NAMALWA (cell line): ENCODE data around the gene VAMP1.
"Not testable (repeated sequence)": the region's sequence is repeated elsewhere in the genome, so short reads cannot be mapped to it uniquely, and the experiment has no call there.

Experiments used
- DNase-seq: peaks from one replicate; pipeline ENCODE4 v3.0.0-alpha.2; 2015; ENCODE audit warnings: low spot score

The VAMP1 gene

DNA sequence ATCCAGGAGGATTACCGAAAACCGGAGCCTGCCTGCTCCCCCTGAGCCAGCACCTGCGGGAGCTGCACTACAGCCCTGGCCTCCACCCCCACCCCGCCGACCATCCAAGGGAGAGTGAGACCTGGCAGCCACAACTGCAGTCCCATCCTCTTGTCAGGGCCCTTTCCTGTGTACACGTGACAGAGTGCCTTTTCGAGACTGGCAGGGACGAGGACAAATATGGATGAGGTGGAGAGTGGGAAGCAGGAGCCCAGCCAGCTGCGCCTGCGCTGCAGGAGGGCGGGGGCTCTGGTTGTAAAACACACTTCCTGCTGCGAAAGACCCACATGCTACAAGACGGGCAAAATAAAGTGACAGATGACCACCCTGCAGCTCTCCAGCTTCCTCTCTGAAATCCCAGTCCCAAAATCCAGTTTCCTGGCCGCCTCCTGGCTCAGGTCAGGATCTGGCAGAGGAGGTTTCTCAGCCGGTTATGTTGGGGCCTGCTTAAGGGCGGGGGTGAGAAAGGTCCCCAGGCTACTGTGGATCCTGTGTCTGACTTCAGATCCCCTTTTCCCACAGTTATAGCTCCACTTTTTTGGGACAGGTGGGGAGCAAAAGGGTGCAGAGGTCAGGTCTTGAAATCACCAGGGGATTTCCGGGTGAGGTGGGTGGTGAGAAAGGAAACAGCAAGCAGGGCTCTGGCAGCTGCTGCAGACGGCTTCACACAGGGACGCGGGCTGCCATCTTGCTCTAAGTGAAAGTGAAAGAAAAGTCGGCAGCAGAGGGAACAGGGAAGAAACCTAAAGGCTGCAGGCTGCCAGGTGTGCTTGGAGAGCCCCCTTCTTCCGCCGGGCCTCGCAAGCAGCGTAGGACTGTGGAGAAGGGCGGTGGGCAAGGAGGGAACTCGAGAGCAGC lies 18.9 kb downstream of the VAMP1 start, which contains the start of gene TAPBPL:
TSS of gene TAPBPL (plus strand) at position 695 of the 897 bp plus-strand sequence. CDS start 207 bp downstream, outside the sequence.
- DNase-seq: peak; percentile 97

DNA sequence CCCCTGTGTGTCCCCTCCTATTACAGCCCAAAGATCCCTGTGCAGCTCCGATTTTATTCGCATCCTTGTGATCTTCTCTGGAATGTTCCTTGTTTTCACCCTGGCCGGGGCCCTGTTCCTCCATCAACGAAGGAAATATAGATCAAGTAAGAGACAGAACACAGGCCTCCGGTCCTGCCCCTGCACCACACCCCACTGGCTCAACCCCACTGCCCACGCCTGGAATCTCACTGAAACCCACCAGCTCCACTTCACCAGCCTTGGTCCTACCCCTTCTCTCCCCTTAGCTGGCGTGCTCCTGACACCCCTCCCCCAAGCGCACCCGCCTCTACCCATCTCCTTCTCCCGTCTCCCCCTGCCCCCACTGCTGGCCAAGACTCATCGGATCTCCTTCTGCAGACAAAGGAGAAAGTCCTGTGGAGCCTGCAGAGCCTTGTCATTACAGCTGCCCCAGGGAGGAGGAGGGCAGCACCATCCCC lies 19.6 kb downstream of the VAMP1 start:
- no peak for DNase-seq

DNA sequence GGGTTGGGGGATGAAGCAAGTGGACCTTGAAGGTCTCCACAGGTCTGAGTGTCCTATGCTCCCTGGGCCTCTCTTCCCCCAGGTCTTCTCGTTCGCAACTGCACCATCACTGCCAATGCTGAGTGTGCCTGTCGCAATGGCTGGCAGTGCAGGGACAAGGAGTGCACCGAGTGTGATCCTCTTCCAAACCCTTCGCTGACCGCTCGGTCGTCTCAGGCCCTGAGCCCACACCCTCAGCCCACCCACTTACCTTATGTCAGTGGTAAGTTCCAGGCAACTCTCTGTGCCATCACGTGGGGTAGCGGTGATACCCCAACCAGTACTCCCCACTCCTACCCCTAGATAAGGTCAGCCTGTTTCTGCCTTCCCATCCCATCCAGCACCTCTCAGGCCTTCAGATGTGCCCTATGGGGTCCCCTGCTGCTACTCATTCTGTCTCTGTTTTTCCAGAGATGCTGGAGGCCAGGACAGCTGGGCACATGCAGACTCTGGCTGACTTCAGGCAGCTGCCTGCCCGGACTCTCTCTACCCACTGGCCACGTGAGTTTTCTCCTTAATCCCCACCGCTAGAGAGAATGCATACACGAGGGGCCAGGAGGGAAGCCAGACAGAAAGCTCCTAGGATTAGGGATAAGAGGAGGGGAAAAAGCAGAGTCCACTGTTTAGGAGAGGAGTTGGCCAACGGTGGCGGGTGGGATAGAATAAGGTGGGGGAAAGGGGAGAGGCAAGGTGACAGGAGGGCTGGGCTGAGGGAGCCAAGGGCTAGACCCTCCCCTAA lies 20.2 kb downstream of the VAMP1 start:
- peak; percentile 16 for DNase-seq

DNA sequence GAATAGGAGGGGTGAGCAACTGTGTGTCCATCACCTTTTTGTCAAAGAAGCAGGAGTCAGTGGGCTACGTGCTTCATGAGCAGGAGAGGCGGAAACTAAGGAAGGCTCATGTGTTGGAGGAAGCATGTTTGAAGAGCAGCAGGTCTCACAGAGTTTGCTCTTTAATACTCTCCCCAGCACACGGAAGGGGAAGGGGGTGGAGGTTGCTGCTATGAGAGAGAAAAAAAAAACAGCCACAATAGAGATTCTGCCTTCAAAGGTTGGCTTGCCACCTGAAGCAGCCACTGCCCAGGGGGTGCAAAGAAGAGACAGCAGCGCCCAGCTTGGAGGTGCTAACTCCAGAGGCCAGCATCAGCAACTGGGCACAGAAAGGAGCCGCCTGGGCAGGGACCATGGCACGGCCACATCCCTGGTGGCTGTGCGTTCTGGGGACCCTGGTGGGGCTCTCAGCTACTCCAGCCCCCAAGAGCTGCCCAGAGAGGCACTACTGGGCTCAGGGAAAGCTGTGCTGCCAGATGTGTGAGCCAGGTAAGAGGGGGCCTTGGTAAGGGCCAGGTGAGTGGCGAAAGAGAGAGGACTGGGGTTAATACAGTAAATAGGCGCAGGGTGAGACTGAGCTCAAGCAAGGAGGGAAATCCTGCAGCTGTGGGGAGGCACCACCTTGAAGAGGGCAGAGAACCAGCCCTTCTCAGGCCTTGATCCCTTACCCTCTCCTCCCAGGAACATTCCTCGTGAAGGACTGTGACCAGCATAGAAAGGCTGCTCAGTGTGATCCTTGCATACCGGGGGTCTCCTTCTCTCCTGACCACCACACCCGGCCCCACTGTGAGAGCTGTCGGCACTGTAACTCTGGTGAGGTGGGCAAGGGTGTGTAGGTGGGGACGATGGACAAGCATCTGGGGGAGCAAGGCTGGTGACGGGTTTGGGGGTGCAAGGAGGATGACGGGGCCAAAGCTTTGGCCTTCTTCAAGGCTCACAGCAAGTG lies 25.5 kb downstream of the VAMP1 start, which contains the start of gene CD27:
TSS of gene CD27 (plus strand) at position 252 of the 985 bp plus-strand sequence. CDS start at position 393, 141 bp downstream.
- peak; percentile 83 for DNase-seq

DNA sequence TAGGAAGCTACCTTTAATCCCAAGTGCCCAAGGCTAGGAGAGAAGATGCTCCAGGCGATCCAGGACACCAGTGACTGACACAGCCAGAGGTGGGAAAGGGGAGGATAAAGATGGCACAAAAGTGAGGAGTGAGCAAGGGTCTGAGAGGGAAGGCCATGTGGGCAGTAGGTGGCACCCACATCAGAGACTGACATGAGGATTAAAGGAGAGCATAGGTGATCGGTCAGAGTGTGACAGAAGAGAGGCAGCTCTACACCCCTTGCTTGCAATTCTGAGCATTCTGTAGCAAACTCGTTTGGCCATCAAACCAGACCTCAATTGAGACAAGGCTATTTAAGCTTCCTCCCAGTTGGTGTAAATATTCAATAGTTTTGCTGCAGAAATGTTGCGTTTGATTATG lies 26.4 kb downstream of the VAMP1 start:
- DNase-seq: peak; percentile 79

DNA sequence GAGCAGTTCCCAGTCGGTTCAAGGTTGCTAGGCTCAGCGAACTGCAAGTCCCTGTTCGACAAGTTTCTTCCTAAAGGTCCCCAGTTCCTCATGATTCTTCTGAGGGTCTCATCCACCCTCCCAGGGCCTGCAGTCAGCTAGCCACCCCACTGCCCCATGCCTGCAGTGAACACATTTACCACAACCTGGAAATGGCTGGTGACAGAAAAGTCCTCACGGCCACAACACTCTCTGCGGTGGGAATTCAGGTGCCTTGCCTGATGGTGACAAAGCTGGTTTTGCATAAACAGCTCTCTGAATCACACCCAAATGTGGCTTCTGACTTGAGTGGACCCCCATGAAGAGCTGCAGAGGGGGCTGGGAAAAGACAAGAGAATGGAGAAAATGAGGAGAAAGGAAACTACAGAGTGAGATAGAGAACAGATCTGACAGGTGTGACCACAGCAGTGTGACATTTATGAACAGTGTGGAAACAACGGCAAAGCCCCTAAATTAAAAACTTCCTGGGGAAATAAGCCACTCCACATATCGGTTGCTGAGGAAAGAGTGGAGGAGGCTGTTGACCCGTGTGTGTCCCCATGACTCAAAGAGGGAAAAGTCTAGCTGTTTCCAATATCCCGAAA lies 27.0 kb downstream of the VAMP1 start:
- DNase-seq: peak; percentile 94

DNA sequence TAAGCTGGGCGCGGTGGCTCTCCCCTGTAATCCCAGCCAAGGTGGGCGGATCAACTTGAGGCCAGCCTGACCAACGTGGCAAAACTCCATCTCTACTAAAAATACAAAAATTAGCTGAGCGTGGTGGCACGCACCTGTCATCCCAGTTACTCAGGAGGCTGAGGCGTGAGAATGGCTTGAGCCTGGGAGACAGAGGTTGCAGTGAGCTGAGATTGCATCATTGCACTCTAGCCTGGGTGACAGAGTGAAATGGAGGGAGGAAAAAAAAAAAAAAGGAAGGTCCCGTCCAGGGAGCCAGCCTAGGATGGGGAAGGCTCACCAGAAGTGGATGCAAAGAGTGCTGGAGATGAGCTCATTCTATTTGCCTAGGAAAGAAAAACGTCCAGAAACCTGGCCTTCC lies 27.6 kb downstream of the VAMP1 start:
- peak; percentile 55 for DNase-seq

DNA sequence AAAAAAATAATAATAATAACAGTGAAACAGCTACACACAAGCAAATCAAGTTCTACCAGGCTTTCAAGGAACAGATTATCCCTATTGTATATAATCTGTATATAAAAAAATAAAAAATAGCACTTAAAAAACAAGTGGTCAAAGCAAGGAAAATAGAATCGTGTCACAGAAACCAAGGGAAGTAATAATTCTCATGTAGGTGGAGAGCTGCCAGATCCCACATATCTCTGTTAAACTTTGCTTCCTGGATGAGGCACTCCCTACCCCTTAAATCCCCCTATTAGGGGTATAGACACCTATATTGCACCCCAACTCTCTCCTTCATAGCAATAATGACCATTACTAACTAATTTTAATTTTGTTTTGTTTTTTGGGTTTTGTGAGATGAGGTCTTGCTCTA lies 30.1 kb downstream of the VAMP1 start:
- DNase-seq: no peak

DNA sequence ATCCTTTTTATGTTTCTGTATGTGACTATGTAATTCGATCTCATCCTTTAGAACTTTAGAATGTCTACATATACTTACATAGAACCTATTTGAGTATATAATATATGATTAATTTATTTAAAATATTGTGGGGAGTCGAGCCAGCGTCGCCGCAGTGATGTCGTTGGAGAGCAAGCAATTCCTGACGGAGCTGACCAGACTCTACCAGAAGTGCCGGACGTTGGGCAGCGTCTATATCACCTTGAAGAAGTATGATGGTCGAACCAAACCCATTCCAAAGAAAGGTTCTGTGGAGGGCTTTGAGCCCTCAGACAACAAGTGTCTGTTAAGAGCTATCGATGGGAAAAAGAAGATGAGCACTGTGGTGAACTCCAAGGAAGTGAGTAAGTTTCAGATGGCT lies 32.1 kb downstream of the VAMP1 start:
- no peak for DNase-seq

DNA sequence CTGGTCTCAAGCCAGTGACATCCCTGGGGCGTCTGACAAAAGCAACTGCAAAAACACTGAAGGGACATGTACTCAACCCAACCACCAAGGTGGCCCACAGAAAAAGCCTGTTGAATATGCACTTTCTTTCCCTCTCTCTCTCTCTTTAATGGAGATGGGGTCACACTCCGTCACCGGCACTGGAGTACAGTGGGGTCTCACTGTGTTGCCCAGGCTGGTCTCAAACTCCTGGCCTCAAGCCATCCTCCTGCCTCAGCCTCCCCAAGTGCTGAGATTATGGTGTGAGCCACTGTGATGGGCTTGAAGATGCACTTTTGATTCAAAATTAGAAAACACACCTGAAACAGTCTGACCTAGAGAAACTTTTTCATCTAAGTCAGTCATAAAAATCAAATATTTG lies 32.9 kb downstream of the VAMP1 start:
- DNase-seq: no peak

DNA sequence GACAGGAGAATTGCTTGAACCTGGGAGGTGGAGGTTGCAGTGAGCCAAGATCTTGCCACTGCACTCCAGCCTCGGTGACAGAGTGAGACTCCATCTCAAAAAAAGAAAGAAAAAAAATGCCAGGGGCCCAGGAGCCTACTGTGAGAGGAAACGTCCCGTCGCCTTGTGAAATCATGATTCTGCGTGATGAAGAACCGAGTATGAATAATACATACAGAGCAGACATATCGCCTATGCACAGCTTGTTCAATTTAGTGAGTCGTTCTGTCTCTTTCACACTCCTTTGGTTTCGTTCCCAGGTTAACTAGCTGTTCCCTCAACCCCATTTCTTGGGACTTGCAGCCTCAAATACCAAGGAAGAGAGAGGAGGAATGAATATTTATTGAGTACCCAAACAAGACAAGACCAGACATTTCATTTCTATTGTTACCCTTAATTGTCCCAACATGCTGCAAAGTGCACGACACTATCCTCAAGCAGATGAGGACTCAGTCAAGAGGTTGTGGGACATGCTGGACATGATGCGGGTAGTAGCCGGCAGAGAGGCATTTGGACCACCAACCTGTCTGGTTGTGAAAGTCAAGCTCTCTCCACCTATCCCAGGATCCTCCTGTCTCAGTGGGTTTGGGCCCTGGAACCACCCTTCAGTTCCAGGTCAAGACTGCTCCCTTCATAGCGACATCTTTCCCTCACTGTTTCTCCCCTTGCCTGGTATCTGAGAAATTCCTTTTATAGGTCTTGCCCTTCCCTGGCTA lies 34.3 kb downstream of the VAMP1 start:
- DNase-seq: no peak

DNA sequence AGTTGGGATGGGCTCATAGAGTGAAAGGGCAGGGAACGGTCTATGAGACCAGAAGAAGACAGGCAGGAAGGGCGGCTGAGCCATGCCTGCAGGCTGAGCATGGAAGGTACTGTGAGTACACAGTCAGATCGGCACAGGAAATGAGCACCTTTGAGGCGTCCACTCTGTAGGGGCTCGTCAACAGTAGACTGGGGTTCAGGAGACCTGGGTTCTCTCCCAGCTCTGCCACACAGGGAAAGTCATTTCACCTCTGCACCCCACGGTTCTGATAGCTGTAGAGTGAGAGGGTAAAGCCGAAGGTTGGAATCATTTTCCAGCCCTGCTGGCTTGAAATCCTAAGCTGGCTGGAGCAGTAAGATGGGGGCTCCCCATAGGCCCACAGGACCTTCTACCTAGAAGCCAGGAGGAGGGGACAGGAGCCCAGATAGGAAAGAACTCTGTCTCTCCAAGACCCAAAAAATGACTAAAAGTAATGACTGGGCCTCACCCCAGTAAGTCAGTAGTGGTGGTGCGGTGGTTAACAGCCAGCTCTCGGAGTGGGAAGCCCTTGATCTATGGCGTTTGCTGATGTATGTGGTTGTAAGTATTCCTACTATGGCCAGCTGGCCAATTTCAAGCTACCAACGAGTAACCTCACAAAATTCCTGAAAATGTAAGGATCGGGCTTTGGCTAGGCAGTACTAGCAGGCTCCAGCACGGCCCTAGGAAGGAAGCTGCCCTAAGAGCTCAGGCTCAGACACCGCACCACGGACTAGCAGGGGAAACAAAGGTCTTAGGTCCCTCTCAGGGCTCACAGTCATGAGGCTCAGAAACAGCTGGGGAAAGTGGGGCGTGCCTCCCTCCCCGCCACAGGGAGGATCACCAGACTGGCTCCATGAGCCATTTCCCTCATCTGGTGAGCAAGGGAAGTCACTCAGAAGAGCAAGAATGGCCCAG lies 36.0 kb downstream of the VAMP1 start:
- peak; percentile 30 for DNase-seq

DNA sequence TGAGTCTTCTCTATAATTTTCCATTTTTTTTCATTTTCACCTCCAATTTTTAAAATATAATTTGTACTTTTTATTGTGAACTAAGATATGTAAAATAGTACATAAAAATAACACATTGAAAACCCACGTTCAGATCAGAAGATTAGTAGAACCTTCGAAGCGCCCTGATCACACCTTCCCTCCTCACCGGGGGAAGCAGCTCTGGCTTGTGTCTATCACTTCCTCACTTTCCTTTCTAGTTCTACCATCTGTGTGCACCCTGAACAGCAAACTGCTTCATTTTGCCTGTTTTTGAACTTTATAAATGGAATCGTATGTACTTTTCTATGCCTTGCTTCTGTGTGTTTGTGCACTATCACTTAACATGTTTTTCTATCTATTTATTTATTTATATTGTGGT lies 37.5 kb downstream of the VAMP1 start:
- DNase-seq: peak; percentile 82

DNA sequence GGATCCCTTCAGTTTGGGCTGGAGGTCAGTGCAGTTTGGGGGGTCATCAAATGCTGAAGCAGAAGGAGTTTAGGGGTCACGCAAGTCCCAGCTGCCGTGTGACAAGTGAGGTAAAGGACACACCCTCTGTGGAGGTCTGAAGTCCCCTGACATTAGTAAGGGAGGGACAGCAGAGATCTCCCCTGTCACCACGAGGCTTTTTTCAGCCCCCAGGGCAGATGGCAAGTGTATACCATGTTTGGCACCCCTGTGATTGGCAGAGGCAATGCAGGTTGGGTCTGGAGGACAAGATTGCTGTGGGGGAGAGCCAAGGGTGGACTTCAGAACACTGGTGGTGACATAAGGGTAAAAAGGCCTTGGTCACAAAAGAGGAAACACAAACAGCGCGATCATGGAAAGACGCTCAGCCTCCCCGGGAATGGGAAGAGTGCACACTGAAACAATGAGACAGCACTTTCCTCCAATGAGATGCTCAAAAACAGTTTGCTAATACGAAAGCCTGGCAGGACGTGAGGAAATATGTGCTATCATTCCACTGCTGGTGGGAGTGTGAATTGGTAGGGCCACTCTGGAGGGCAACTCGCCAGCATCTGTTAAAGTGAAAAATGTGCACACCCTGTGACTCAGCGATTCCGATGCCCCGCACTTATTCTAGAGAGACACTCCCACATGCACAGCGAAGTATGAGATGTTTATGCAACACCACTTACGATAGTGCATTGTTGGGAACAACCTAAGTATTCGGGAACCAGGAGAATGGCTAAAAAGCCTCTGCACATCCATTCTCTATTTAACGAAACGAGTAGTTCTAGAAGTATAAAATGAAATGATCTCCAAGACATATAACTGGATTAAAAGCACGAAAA lies 40.1 kb downstream of the VAMP1 start:
- peak; percentile 46 for DNase-seq

DNA sequence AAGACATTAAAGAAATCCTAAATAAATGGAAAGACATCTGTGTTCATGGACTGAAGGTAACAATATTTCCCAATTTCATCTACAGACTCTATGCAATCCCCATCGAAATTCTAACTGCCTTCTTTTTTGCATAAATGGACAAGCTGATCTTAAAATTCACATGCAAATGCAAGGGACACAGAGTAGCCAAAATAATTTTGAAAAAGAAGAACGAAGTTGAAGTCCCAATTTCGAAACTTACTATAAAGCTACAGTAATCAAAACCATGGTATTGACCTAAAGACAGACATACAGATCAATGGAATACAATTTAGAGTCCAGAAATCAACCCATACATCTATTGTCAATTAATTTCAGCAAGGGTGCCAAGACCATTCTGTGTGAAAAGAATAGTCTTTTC lies 42.2 kb downstream of the VAMP1 start:
- DNase-seq: peak; percentile 64

DNA sequence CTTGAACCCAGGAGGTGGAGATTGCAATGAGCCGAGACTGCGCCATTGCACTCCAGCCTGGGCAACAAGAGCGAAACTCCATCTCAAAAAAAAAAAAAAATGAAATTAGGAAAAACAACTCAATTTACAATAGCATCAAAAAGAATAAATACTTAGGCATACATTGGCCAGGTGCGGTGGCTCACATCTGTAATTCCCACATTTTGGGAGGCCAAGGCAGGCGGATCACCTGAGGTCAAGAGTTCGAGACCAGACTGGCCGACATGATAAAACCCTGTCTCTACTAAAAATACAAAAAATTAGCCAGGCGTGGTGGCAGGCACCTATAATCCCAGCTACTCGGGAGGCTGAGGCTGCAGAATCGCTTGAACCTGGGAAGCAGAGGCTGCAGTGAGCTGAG lies 42.7 kb downstream of the VAMP1 start:
- not testable (repeated sequence) for DNase-seq

DNA sequence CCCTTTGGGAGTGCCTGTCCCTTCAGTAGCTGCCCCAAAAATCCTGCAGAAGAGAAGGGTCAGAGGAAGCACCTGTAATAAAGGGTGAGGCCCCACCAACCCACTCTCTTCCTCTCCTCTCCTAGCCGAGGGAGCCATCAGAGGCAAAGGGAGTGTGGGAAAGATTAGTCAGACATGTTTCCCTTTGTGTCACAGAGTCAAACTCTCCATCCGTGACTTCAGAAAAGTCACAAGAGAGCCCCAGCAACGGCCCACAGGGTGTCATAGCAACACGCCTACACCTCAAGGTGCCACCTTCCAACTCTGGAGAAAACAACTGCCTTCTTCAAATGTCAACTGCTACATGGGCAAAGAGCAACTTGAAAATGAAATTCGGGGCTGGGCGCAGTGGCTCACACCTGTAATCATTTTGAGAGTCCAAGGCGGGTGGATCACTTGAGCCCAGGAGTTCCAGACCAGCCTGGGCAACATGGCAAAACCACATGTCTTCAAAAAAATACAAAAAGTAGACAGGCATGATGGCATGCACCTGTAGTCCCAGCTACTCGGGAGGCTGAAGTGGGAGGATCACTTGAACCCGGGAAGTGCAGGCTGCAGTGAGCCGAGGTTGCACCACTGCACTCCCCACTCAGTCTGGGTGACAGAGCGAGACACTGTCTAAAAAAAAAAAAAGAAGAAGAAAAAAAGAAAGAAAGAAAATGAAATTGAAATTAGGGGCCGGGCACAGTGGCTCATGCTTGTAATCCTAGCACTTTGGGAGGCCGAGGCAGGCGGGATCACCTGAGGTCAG lies 43.4 kb downstream of the VAMP1 start:
- DNase-seq: peak; percentile 99
